ENCODE data around the gene ENOX2.

ENOX2 gene

GRCh38 chrX:130676861-130677260 lies 226.1 kb downstream of the ENOX2 start:
- H3K4me1 ChIP-seq (ENCODE audit: insufficient read depth, insufficient read length) = no peaks in the 10 kb centered on the region
- TF ChIP-seq ZNF274 (IDR thresholded peaks at IDR 0.05; ENCODE audit: low read depth, low read length) = no peak
- no peak for TF ChIP-seq SUZ12 (IDR thresholded peaks at IDR 0.05; ENCODE audit: extremely low read depth, insufficient read depth, insufficient read length)
- no peak for TF ChIP-seq YY1 (IDR thresholded peaks at IDR 0.05; ENCODE audit: insufficient read depth, insufficient read length)
- H3K9ac ChIP-seq (ENCODE audit: insufficient read length, low read depth) = no peak overlapping the region
- H3K4me3 ChIP-seq (ENCODE audit: insufficient read length, low read depth) = no peak overlapping the region
- no peaks in the 10 kb centered on the region for H3K36me3 ChIP-seq (ENCODE audit: insufficient read depth, insufficient read length, low read length)
- no peak for DNase-seq (ENCODE audit: low read depth, low spot score)
- H3K27me3 ChIP-seq (ENCODE audit: insufficient read depth, insufficient read length) = no peaks in the 10 kb centered on the region
- no peaks in the 10 kb centered on the region for H3K9me3 ChIP-seq (ENCODE audit: insufficient read depth, low read length)

- no peak overlapping the region for H3K4me3 ChIP-seq (ENCODE audit: insufficient read length, low read depth)
- no peaks in the 10 kb centered on the region for H3K9me3 ChIP-seq (ENCODE audit: insufficient read depth, low read length)
- no peak overlapping the region for H3K9ac ChIP-seq (ENCODE audit: insufficient read length, low read depth)
- no peaks in the 10 kb centered on the region for H3K36me3 ChIP-seq (ENCODE audit: insufficient read depth, insufficient read length, low read length)
- no peak for DNase-seq (ENCODE audit: low read depth, low spot score)
- no peaks in the 10 kb centered on the region for H3K27me3 ChIP-seq (ENCODE audit: insufficient read depth, insufficient read length)
- TF ChIP-seq ZNF274 (IDR thresholded peaks at IDR 0.05; ENCODE audit: low read depth, low read length) (no peak), YY1 (IDR thresholded peaks at IDR 0.05; ENCODE audit: insufficient read depth, insufficient read length) (no peak), SUZ12 (IDR thresholded peaks at IDR 0.05; ENCODE audit: extremely low read depth, insufficient read depth, insufficient read length) (no peak)
- H3K4me1 ChIP-seq (ENCODE audit: insufficient read depth, insufficient read length) = no peaks in the 10 kb centered on the region
Measured at GRCh38 chrX:130672214-130672613, 230.8 kb downstream of the ENOX2 start.

- TF ChIP-seq ZNF274 (IDR thresholded peaks at IDR 0.05; ENCODE audit: low read depth, low read length) (no peak), SUZ12 (IDR thresholded peaks at IDR 0.05; ENCODE audit: extremely low read depth, insufficient read depth, insufficient read length) (no peak), YY1 (IDR thresholded peaks at IDR 0.05; ENCODE audit: insufficient read depth, insufficient read length) (no peak)
- Histone ChIP-seq H3K27me3 (ENCODE audit: insufficient read depth, insufficient read length) (no peaks in the 10 kb centered on the region), H3K4me1 (ENCODE audit: insufficient read depth, insufficient read length) (no peaks in the 10 kb centered on the region), H3K9me3 (ENCODE audit: insufficient read depth, low read length) (no peaks in the 10 kb centered on the region), H3K4me3 (ENCODE audit: insufficient read length, low read depth) (no peak overlapping the region), H3K36me3 (ENCODE audit: insufficient read depth, insufficient read length, low read length) (no peaks in the 10 kb centered on the region), H3K9ac (ENCODE audit: insufficient read length, low read depth) (no peak overlapping the region)
- DNase-seq (ENCODE audit: low read depth, low spot score) = no peak
Measured at GRCh38 chrX:130669233-130669632, 233.8 kb downstream of the ENOX2 start.

- Histone ChIP-seq H3K27me3 (ENCODE audit: insufficient read depth, insufficient read length) (no peaks in the 10 kb centered on the region), H3K9ac (ENCODE audit: insufficient read length, low read depth) (no peak overlapping the region), H3K36me3 (ENCODE audit: insufficient read depth, insufficient read length, low read length) (no peaks in the 10 kb centered on the region), H3K4me1 (ENCODE audit: insufficient read depth, insufficient read length) (no peaks in the 10 kb centered on the region), H3K9me3 (ENCODE audit: insufficient read depth, low read length) (no peaks in the 10 kb centered on the region), H3K4me3 (ENCODE audit: insufficient read length, low read depth) (no peak overlapping the region)
- no peak for DNase-seq (ENCODE audit: low read depth, low spot score)
- TF ChIP-seq SUZ12 (IDR thresholded peaks at IDR 0.05; ENCODE audit: extremely low read depth, insufficient read depth, insufficient read length) (no peak), ZNF274 (IDR thresholded peaks at IDR 0.05; ENCODE audit: low read depth, low read length) (no peak), YY1 (IDR thresholded peaks at IDR 0.05; ENCODE audit: insufficient read depth, insufficient read length) (no peak)
Measured at GRCh38 chrX:130665263-130665662, 237.7 kb downstream of the ENOX2 start.

GRCh38 chrX:130658310-130658709 lies 244.7 kb downstream of the ENOX2 start:
- DNase-seq (ENCODE audit: low read depth, low spot score) = no peak
- Histone ChIP-seq H3K36me3 (ENCODE audit: insufficient read depth, insufficient read length, low read length) (no peaks in the 10 kb centered on the region), H3K4me3 (ENCODE audit: insufficient read length, low read depth) (no peak overlapping the region), H3K9me3 (ENCODE audit: insufficient read depth, low read length) (no peaks in the 10 kb centered on the region), H3K4me1 (ENCODE audit: insufficient read depth, insufficient read length) (no peaks in the 10 kb centered on the region), H3K9ac (ENCODE audit: insufficient read length, low read depth) (no peak overlapping the region), H3K27me3 (ENCODE audit: insufficient read depth, insufficient read length) (no peaks in the 10 kb centered on the region)
- TF ChIP-seq SUZ12 (IDR thresholded peaks at IDR 0.05; ENCODE audit: extremely low read depth, insufficient read depth, insufficient read length) (no peak), YY1 (IDR thresholded peaks at IDR 0.05; ENCODE audit: insufficient read depth, insufficient read length) (no peak), ZNF274 (IDR thresholded peaks at IDR 0.05; ENCODE audit: low read depth, low read length) (no peak)

- Histone ChIP-seq H3K4me1 (ENCODE audit: insufficient read depth, insufficient read length) (no peaks in the 10 kb centered on the region), H3K9me3 (ENCODE audit: insufficient read depth, low read length) (no peaks in the 10 kb centered on the region), H3K36me3 (ENCODE audit: insufficient read depth, insufficient read length, low read length) (no peaks in the 10 kb centered on the region), H3K27me3 (ENCODE audit: insufficient read depth, insufficient read length) (no peaks in the 10 kb centered on the region), H3K4me3 (ENCODE audit: insufficient read length, low read depth) (no peak overlapping the region), H3K9ac (ENCODE audit: insufficient read length, low read depth) (no peak overlapping the region)
- no peak for DNase-seq (ENCODE audit: low read depth, low spot score)
- TF ChIP-seq SUZ12 (IDR thresholded peaks at IDR 0.05; ENCODE audit: extremely low read depth, insufficient read depth, insufficient read length) (no peak), YY1 (IDR thresholded peaks at IDR 0.05; ENCODE audit: insufficient read depth, insufficient read length) (no peak), ZNF274 (IDR thresholded peaks at IDR 0.05; ENCODE audit: low read depth, low read length) (no peak)
Measured at GRCh38 chrX:130654409-130654950, 248.5 kb downstream of the ENOX2 start.

DNA sequence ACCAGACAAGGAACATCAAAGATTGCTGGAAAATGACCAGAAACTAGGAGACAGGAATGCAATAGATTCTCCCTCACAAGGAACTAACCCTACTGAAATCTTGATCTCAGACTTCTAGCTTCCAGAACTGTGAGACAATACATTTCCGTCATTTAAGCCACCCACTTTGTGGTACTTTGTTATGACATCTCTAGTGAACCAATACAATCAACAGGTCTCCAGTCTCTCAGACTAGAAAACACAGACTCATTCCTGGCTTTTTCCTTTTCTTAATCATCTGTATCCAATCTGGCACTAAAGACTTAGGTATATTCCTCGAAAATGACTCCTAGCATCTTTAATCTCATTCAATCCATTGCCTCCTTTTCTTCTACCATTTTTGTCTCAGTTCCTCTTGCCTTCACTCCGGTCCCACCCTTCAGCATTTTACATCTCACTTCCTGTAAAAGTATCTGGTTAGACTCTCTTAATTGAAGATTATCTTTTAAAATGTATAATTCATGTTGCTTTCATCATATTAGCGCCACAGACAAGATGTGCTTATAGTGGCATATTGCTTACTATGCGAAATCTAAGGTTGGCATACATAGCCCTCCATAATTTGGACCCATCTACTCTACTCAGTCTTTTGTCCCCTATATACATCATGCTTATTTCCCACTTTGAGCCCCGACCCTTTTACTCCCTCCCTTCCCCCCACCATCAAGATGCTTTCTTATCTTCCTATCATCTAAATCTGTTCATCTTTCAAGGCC lies 250.0 kb downstream of the ENOX2 start:
- TF ChIP-seq YY1 (IDR thresholded peaks at IDR 0.05; ENCODE audit: insufficient read depth, insufficient read length) (no peak), ZNF274 (IDR thresholded peaks at IDR 0.05; ENCODE audit: low read depth, low read length) (no peak), SUZ12 (IDR thresholded peaks at IDR 0.05; ENCODE audit: extremely low read depth, insufficient read depth, insufficient read length) (no peak)
- no peaks in the 10 kb centered on the region for H3K27me3 ChIP-seq (ENCODE audit: insufficient read depth, insufficient read length)
- no peak overlapping the region for H3K4me3 ChIP-seq (ENCODE audit: insufficient read length, low read depth)
- no peak overlapping the region for H3K9ac ChIP-seq (ENCODE audit: insufficient read length, low read depth)
- no peaks in the 10 kb centered on the region for H3K4me1 ChIP-seq (ENCODE audit: insufficient read depth, insufficient read length)
- no peaks in the 10 kb centered on the region for H3K36me3 ChIP-seq (ENCODE audit: insufficient read depth, insufficient read length, low read length)
- no peaks in the 10 kb centered on the region for H3K9me3 ChIP-seq (ENCODE audit: insufficient read depth, low read length)
- DNase-seq (ENCODE audit: low read depth, low spot score) = no peak

Measured in NT2/D1 (cell line).